Esophagus muscularis mucosa (tissue), 4 donors: ENCODE measurements around the gene FGF12. TPM values are rescaled to one million over a fixed set of nuclear protein-coding genes. Genes with fewer than 3 reads are reported as not detected.

Experiments
- DNase-seq: peaks from one replicate; pipeline ENCODE4 v3.0.0-alpha.2; 2017; ENCODE audit errors: extremely low spot score
- H3K27ac ChIP-seq, 4 donors: fragments of 200-600 bp; sonication (generic); replicated peaks in 1 of 4; 1 replicate in 3 of 4; 2 replicates in 1 of 4; pipeline ENCODE4 v1.5.1; 2016 to 2019; ENCODE audit warnings: mild to moderate bottlenecking in 1 of 4
- H3K27me3 ChIP-seq, 4 donors: fragments of 200-600 bp; sonication (generic); one replicate each; pipeline versions ENCODE4 v1.5.1 to v1.6.0; 2016 to 2019
- H3K36me3 ChIP-seq, 4 donors: fragments of 200-600 bp; sonication (generic); one replicate each; pipeline ENCODE4 v1.5.1; 2016 to 2019
- H3K4me1 ChIP-seq, 4 donors: fragments of 200-600 bp; sonication (generic); one replicate each; pipeline ENCODE4 v1.5.1; 2016 to 2019
- H3K4me3 ChIP-seq, 4 donors: fragments of 200-600 bp; sonication (generic); 1 replicate in 2 of 4; 2 replicates in 2 of 4; pipeline ENCODE4 v1.5.1; 2016 to 2019; ENCODE audit warnings: mild to moderate bottlenecking in 4 of 4, moderate library complexity in 1 of 4
- H3K9me3 ChIP-seq, 4 donors: fragments of 200-600 bp; sonication (generic); 1 replicate in 3 of 4; 2 replicates in 1 of 4; pipeline ENCODE4 v1.5.1; 2016 to 2019
- CTCF ChIP-seq, 3 experiments: fragments of 200-600 bp in 2 of 3; fragments of 450-650 bp in 1 of 3; sonication (generic) in 2 of 3; IDR thresholded peaks; one replicate each; pipeline ENCODE4 v1.5.1; 2017 to 2019; ENCODE audit warnings: antibody characterized with exemption in 3 of 3, mild to moderate bottlenecking in 2 of 3, moderate library complexity in 1 of 3
- EP300 ChIP-seq: sonication (generic); formaldehyde crosslinking; IDR thresholded peaks from one replicate; pipeline ENCODE4 v1.6.1; 2017; ENCODE audit warnings: antibody characterized with exemption
- POLR2A ChIP-seq: fragments of 450-650 bp; IDR thresholded peaks from one replicate; pipeline ENCODE4 v1.6.1; 2017; ENCODE audit warnings: antibody characterized with exemption, moderate library complexity, mild to moderate bottlenecking, low read depth
- POLR2AphosphoS5 ChIP-seq, 2 donors: sonication (generic); formaldehyde crosslinking; IDR thresholded peaks; one replicate each; pipeline ENCODE4 v1.6.1; 2017; ENCODE audit warnings: antibody characterized with exemption in 2 of 2
- WGBS: methylation state at CpG from one replicate; pipeline ENCODE4 v1.1.5; 2018; 5-methylcytosine and 5-hydroxymethylcytosine counted together
- intact Hi-C: fragments of 100-400 bp; cut with DNase I; formaldehyde crosslinking; loops from one replicate; pipeline ENCODE4 v1.15.1; 2023
- total RNA-seq, 4 donors: library from RNA; depleted of rRNA; stranded (reverse); fragments of >200 nt; gene quantifications; one replicate each; pipeline versions ENCODE4 v1.1.0 to v1.2.1, GENCODE V29; 2016

FGF12 gene
- total RNA-seq, 4 donors from 2014 or later: 4.6 to 19.5 (median 10.2) TPM

GRCh38 chr3:192636517-192637444 lies 90.6 kb downstream of the FGF12 start:
- H3K27me3 ChIP-seq: no peaks in the 10 kb centered on the region
- no peak for DNase-seq
- WGBS: 87% methylated on average over 8 of the region's 8 CpGs
- no peak for TF ChIP-seq EP300
- no peak for TF ChIP-seq POLR2AphosphoS5 (IDR thresholded peaks at IDR 0.05)
- TF ChIP-seq POLR2A: no peak
- TF ChIP-seq CTCF (IDR thresholded peaks at IDR 0.05): no peak
- H3K9me3 ChIP-seq: no peaks in the 10 kb centered on the region
- intact Hi-C loops: no loop called here
- no peaks in the 10 kb centered on the region for H3K36me3 ChIP-seq
- H3K27ac ChIP-seq: no peak overlapping the region
- no peaks in the 10 kb centered on the region for H3K4me1 ChIP-seq
- H3K4me3 ChIP-seq: no peak overlapping the region

- H3K27ac ChIP-seq: no peak overlapping the region
- no peaks in the 10 kb centered on the region for H3K27me3 ChIP-seq
- H3K36me3 ChIP-seq: no peaks in the 10 kb centered on the region
- DNase-seq: no peak
- no peak overlapping the region for H3K4me3 ChIP-seq
- no peaks in the 10 kb centered on the region for H3K9me3 ChIP-seq
- TF ChIP-seq POLR2AphosphoS5 (IDR thresholded peaks at IDR 0.05) (no peak), POLR2A (no peak), CTCF (IDR thresholded peaks at IDR 0.05) (no peak), EP300 (no peak)
- H3K4me1 ChIP-seq: no peaks in the 10 kb centered on the region
- 73% methylated on average over 3 of the region's 3 CpGs for WGBS
- intact Hi-C loops: no loop called here
These were observed 97.9 kb downstream of the FGF12 start for GRCh38 chr3:192629429-192629828.

- Histone ChIP-seq H3K4me1 (no peaks in the 10 kb centered on the region), H3K27me3 (no peaks in the 10 kb centered on the region), H3K9me3 (no peaks in the 10 kb centered on the region), H3K36me3 (no peaks in the 10 kb centered on the region), H3K4me3 (no peak overlapping the region), H3K27ac (no peak overlapping the region)
- intact Hi-C loops: no loop called here
- no peak for DNase-seq
- TF ChIP-seq EP300 (no peak), POLR2AphosphoS5 (IDR thresholded peaks at IDR 0.05) (no peak), POLR2A (no peak), CTCF (IDR thresholded peaks at IDR 0.05) (no peak)
- WGBS: 88% methylated on average over 3 of the region's 3 CpGs
These were observed 105.4 kb downstream of the FGF12 start for GRCh38 chr3:192621909-192622308.

- TF ChIP-seq POLR2AphosphoS5 (IDR thresholded peaks at IDR 0.05) (no peak), POLR2A (no peak), EP300 (no peak), CTCF (IDR thresholded peaks at IDR 0.05) (no peak)
- Histone ChIP-seq H3K27ac (no peak overlapping the region), H3K4me1 (no peaks in the 10 kb centered on the region), H3K27me3 (no peaks in the 10 kb centered on the region), H3K4me3 (no peak overlapping the region), H3K9me3 (no peaks in the 10 kb centered on the region), H3K36me3 (no peaks in the 10 kb centered on the region)
- 62% methylated on average over 3 of the region's 3 CpGs for WGBS
- intact Hi-C loops: no loop called here
- no peak for DNase-seq
These were observed 107.1 kb downstream of the FGF12 start for GRCh38 chr3:192620275-192620674.

- Histone ChIP-seq H3K27me3 (no peaks in the 10 kb centered on the region), H3K27ac (no peak overlapping the region), H3K36me3 (no peaks in the 10 kb centered on the region), H3K4me1 (no peaks in the 10 kb centered on the region), H3K4me3 (no peak overlapping the region), H3K9me3 (no peaks in the 10 kb centered on the region)
- intact Hi-C loops: no loop called here
- 80% methylated on average over 4 of the region's 4 CpGs for WGBS
- no peak for DNase-seq
- TF ChIP-seq EP300 (no peak), CTCF (IDR thresholded peaks at IDR 0.05) (no peak), POLR2A (no peak), POLR2AphosphoS5 (IDR thresholded peaks at IDR 0.05) (no peak)
These were observed 115.9 kb downstream of the FGF12 start for GRCh38 chr3:192611411-192611810.
